ENCODE data around the gene BRINP2.

BRINP2 gene

DNA sequence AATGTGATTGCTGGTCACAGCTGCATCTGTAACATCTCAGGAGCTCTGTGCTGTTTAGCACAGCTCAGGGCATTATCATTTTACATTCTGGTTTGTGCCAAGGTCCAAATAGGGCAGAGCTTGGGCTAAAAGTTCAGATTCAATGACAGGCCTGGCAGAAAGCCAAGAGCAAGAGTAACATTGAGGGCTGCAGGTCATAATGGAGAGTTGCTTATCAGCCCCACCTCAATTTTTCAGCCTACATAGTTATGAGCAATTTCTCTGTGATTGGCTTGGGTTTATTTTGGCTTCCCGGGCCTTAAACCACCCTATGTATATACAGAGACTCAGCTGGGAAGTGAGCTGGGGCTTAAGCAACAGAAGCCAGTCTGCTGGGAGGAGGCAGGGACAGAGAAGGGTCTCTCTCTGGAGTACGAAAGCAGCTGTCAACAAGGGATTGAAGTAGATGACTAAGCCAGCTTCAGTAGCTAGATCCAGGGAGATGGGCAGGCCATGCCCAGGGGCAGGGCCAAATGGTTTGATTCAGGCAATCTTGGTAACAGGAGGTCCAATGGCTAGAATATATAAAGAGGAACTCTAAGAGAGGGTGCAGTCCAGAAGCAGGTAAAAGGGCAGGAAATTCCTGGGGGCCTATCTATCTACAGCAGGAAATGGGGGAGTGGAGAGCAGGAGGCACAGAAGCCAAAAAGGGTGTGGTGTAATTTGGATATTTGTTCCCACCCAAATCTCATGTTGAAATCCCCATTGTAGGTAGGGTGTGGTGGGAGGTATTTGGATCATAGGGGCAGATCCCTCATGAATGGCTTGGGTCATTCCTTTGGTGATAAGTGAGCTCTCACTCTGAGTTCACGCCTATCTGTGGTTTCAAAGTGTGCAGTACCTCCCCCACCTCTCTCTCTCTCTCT, 49.0 kb downstream of the BRINP2 start:
- in situ Hi-C loops (cut with MboI; ENCODE audit: low sequenced_read_pairs): no loop called here
- H3K4me3 ChIP-seq: no peak overlapping the region

DNA sequence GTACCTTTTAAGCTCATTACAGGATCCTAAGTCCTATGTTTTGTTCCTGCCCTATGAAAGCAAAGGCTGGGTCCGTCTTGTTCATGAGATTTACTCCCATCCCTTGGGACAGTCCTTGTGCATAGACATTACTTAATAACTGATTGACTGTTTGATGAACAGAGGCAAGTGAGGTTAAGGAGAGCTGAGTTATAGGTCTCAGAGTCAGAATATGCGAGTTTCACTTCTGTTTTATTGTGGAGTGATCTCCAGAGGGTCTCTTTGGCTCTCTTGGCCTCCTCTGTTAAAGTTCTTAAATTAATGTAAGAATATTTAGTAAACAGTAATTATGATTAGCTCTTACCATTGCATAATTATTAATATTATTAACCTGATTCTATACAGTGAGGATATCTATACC, 52.6 kb downstream of the BRINP2 start:
- H3K9me3 ChIP-seq: no peaks in the 10 kb centered on the region
- in situ Hi-C loops (cut with MboI; ENCODE audit: low sequenced_read_pairs): no loop called here
- no peak overlapping the region for H3K4me3 ChIP-seq
- no peaks in the 10 kb centered on the region for H3K4me1 ChIP-seq
- H3K27me3 ChIP-seq (ENCODE audit: low read depth): no peaks in the 10 kb centered on the region
- no peak for DNase-seq (ENCODE audit: low spot score in 2 of 2)
- no peaks in the 10 kb centered on the region for H3K36me3 ChIP-seq (replicated peaks)

More for the DNA sequence above, 49.0 kb downstream of the BRINP2 start:
- no peaks in the 10 kb centered on the region for H3K27me3 ChIP-seq (ENCODE audit: low read depth)
- no peaks in the 10 kb centered on the region for H3K4me1 ChIP-seq
- no peaks in the 10 kb centered on the region for H3K36me3 ChIP-seq (replicated peaks)
- DNase-seq (ENCODE audit: low spot score in 2 of 2): no peak
- H3K9me3 ChIP-seq: no peaks in the 10 kb centered on the region

DNA sequence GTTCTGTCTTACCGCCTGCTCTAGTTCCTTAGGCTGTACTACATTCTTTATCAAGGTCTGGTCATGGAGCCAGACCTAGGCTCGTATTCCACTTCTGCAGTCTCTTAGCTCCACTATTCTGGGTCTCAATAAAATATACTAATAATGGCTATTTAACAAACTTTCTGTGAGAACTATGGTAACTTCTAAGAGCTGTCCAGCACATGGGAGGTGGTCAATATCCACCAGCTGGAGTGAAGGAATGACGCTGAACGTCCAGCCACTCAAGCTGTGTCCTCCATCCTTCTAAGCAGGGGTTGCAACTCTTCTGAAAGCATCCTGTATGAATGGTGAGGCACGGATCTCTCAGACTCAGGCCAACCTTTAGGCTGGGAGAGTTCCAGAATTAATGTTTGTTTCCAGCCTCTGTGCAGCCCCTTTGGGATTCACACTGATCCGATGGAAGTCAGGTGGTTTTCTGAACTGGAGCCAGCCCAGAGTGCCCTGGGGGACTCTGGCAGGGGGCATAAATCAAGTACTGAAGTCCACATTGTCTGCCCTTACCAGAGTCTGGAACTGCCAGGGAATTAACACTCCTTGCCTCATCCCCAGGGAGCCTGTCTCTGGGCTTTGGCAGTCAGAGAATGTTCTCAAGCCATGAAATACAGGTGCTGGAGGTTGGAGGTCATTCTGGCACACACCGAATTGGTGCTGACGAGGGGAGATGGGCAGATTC, 57.4 kb downstream of the BRINP2 start:
- H3K27me3 ChIP-seq (ENCODE audit: low read depth): no peaks in the 10 kb centered on the region
- H3K4me1 ChIP-seq: no peaks in the 10 kb centered on the region
- DNase-seq (ENCODE audit: low spot score in 2 of 2): no peak
- no peak overlapping the region for H3K4me3 ChIP-seq
- in situ Hi-C loops (cut with MboI; ENCODE audit: low sequenced_read_pairs): no loop called here
- H3K9me3 ChIP-seq: no peaks in the 10 kb centered on the region
- no peaks in the 10 kb centered on the region for H3K36me3 ChIP-seq (replicated peaks)

DNA sequence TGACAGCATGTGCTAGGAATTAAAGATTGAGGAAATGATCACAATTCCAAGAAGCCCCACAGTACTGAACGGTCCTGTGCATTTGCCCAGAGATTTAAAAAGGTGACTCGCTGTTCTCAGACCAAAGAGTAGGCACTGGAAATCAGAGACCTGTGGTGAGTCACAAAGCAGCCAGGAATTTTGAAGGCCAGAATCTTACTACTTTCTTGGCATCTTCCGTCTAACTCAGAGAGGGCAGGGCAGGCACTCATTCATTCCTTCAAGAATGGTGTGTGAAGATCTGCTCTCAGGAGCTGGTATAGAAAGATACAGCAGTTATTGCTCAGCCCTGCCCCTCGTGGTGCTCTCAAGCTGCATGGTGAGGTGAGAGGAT, 57.9 kb downstream of the BRINP2 start:
- H3K27me3 ChIP-seq (ENCODE audit: low read depth): no peaks in the 10 kb centered on the region
- H3K4me1 ChIP-seq: no peaks in the 10 kb centered on the region
- H3K36me3 ChIP-seq (replicated peaks): no peaks in the 10 kb centered on the region
- no peak for DNase-seq (ENCODE audit: low spot score in 2 of 2)
- no peaks in the 10 kb centered on the region for H3K9me3 ChIP-seq
- in situ Hi-C loops (cut with MboI; ENCODE audit: low sequenced_read_pairs): no loop called here
- H3K4me3 ChIP-seq: no peak overlapping the region

DNA sequence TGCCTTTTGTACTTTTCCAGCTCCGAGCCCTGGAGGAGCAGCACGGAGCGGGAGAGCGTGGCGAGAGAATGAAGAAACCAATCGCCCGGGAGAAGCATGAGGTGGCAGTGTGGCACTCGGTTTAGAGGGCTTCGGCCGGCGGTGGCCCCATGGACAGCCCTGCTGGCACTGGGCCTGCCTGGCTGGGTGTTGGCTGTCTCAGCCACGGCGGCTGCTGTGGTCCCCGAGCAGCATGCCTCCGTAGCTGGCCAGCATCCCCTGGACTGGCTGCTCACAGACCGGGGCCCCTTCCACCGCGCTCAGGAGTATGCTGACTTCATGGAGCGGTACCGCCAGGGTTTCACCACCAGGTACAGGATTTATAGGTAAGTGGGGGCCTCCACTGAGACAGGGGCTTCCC, 59.0 kb downstream of the BRINP2 start:
- H3K4me1 ChIP-seq: no peaks in the 10 kb centered on the region
- H3K9me3 ChIP-seq: no peaks in the 10 kb centered on the region
- H3K36me3 ChIP-seq (replicated peaks): no peaks in the 10 kb centered on the region
- no peak for DNase-seq (ENCODE audit: low spot score in 2 of 2)
- no peak overlapping the region for H3K4me3 ChIP-seq
- in situ Hi-C loops (cut with MboI; ENCODE audit: low sequenced_read_pairs): no loop called here
- no peaks in the 10 kb centered on the region for H3K27me3 ChIP-seq (ENCODE audit: low read depth)

DNA sequence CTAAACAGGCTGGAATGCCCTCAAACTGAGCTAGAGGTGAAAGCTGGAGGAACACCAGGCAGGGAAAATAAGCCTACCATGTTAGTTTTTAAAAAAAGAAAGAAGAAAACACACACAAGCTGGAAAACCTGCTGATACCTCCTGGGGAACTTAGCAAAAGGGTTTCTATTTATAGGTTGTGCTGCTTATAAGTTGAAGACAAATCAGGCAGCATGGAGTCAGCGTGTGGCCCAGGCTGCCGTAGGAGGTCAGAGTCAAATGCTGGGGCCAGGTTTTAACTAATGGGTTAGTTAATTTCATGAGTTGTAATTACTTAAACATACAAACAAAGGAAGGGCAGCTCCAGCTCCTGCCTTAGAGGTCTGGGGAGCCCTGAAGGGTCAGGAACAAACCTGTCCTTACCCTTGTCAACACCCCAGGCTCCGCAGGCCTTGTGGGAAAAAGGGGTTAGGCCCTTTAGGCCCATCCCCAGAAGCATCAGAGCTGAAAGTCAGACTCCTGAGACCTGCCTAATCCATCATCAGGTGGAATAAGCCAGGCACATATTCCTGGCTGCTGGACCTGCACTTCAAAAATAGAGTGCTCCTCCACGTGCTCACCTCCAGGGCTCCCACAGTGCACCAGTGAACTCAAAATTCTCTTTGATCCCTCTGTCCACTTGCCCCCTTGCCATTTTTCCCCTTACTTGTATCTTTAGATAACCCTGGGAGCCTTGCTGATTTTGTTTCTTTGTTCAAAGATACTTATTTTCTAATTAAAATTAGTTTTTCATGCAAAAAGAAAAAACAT, 59.7 kb downstream of the BRINP2 start:
- Histone ChIP-seq H3K27me3 (ENCODE audit: low read depth) (no peaks in the 10 kb centered on the region), H3K4me1 (no peaks in the 10 kb centered on the region), H3K36me3 (replicated peaks) (no peaks in the 10 kb centered on the region), H3K9me3 (no peaks in the 10 kb centered on the region), H3K4me3 (no peak overlapping the region)
- in situ Hi-C loops (cut with MboI; ENCODE audit: low sequenced_read_pairs): no loop called here
- no peak for DNase-seq (ENCODE audit: low spot score in 2 of 2)

DNA sequence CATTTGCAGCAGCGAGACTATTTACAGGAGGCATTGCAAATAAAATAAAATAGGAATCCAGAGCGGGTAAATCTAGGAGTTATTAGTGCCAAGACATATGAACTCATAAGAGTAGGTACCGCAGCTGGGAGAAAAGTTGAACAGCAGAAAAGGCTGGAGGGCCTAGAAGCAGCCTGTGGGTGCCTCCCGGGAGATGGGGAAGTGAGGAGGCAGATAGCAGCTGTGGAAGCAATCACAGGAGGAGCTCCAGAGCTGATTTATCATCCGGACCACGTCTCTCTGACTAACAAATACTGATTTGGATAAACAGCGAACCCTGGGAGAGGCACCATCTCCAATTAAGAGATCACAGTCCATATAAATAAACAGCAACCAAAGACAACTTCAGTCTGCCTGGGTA, 64.6 kb downstream of the BRINP2 start:
- Histone ChIP-seq H3K27me3 (ENCODE audit: low read depth) (no peaks in the 10 kb centered on the region), H3K36me3 (replicated peaks) (no peaks in the 10 kb centered on the region), H3K4me3 (no peak overlapping the region), H3K4me1 (no peaks in the 10 kb centered on the region), H3K9me3 (no peaks in the 10 kb centered on the region)
- no peak for DNase-seq (ENCODE audit: low spot score in 2 of 2)
- in situ Hi-C loops (cut with MboI; ENCODE audit: low sequenced_read_pairs): no loop called here

DNA sequence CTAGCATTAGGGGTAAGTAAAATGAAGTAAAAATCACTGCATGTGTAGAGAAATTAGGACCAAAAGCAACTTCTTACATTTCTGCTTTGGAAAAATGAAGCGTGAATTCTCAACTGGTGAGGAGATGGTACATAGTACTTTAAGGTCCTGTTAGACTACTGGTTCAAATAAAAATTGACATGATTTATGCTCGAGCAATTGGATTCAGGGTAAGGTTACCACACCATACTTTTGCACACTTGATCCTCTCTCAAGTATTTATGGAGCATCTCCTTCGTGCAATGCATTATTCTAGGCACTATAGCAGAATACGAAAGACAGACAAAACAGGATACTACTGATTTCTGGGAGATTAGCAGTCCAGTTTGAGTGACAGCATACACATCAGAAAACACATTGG, 66.2 kb downstream of the BRINP2 start:
- no peaks in the 10 kb centered on the region for H3K36me3 ChIP-seq (replicated peaks)
- no peaks in the 10 kb centered on the region for H3K27me3 ChIP-seq (ENCODE audit: low read depth)
- in situ Hi-C loops (cut with MboI; ENCODE audit: low sequenced_read_pairs): no loop called here
- H3K4me1 ChIP-seq: no peaks in the 10 kb centered on the region
- DNase-seq (ENCODE audit: low spot score in 2 of 2): no peak
- H3K9me3 ChIP-seq: no peaks in the 10 kb centered on the region
- no peak overlapping the region for H3K4me3 ChIP-seq

DNA sequence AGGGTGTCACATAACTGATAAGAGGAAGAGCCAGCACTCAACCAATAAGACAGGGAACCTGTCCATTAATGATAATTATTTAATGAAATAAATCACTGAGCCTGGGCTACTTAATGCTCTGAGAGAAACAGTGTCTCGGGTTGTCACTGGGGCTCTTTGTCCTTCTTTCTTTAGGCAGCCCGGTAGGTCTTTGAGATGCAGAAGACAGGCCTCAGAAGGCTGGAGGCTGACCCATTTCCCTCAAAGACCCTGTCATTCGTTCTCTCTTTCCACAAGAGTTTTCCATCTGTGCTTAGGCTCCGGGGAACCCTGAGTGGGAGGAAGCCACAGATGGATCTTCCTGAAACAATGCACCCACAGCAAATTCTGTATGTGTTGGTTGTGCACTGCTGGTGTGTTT, 68.2 kb downstream of the BRINP2 start:
- in situ Hi-C loops (cut with MboI; ENCODE audit: low sequenced_read_pairs): no loop called here
- H3K27me3 ChIP-seq (ENCODE audit: low read depth): no peaks in the 10 kb centered on the region
- DNase-seq (ENCODE audit: low spot score in 2 of 2): no peak

DNA sequence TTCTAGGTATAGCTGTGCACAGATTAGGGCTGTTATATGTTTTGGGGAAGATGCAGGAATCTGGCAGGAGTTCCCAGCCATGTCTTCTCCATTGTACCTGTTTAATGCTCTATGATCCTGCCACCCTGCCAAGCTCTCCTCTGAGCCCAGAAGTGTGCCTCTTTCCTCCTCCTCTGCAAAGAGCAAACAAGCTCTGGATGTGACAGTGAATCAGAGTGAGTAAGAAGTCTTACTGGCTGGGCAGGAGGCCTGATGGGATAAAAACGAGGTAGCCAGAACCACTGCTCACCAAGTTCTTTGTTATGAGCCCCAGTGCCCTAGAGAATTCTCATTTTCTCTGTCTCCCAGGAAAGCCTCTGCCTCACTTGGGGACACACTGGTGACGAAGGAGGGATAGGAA, 69.0 kb downstream of the BRINP2 start:
- H3K4me3 ChIP-seq: no peak overlapping the region
- H3K36me3 ChIP-seq (replicated peaks): no peaks in the 10 kb centered on the region
- H3K9me3 ChIP-seq: no peaks in the 10 kb centered on the region
- in situ Hi-C loops (cut with MboI; ENCODE audit: low sequenced_read_pairs): no loop called here
- no peaks in the 10 kb centered on the region for H3K27me3 ChIP-seq (ENCODE audit: low read depth)
- no peak for DNase-seq (ENCODE audit: low spot score in 2 of 2)
- H3K4me1 ChIP-seq: no peaks in the 10 kb centered on the region

More for the DNA sequence above, 68.2 kb downstream of the BRINP2 start:
- H3K9me3 ChIP-seq: no peaks in the 10 kb centered on the region
- H3K36me3 ChIP-seq (replicated peaks): no peaks in the 10 kb centered on the region
- no peak overlapping the region for H3K4me3 ChIP-seq
- H3K4me1 ChIP-seq: no peaks in the 10 kb centered on the region

DNA sequence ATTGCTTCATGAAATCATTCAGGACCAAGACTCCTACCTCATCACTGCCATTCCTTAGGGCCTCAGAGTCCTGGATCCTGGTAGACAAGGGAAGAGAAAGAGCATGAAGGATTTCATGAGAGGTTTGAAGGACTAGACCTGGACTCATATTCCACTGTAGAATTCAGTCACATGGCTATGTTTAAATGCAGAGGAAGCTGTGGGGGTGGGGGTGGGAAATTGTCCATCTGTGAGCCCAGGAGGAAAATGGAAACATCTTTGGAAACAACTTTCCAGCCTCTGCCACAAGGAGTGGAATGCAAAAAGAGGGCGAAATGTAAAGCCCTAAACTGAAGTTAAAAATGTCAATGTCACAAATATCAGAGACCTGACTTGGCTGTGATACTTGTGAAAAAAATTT, 73.0 kb downstream of the BRINP2 start:
- no peak for DNase-seq (ENCODE audit: low spot score in 2 of 2)
- H3K4me1 ChIP-seq: no peaks in the 10 kb centered on the region
- H3K27me3 ChIP-seq (ENCODE audit: low read depth): no peaks in the 10 kb centered on the region
- in situ Hi-C loops (cut with MboI; ENCODE audit: low sequenced_read_pairs): no loop called here
- H3K9me3 ChIP-seq: no peaks in the 10 kb centered on the region
- H3K36me3 ChIP-seq (replicated peaks): no peaks in the 10 kb centered on the region
- no peak overlapping the region for H3K4me3 ChIP-seq

DNA sequence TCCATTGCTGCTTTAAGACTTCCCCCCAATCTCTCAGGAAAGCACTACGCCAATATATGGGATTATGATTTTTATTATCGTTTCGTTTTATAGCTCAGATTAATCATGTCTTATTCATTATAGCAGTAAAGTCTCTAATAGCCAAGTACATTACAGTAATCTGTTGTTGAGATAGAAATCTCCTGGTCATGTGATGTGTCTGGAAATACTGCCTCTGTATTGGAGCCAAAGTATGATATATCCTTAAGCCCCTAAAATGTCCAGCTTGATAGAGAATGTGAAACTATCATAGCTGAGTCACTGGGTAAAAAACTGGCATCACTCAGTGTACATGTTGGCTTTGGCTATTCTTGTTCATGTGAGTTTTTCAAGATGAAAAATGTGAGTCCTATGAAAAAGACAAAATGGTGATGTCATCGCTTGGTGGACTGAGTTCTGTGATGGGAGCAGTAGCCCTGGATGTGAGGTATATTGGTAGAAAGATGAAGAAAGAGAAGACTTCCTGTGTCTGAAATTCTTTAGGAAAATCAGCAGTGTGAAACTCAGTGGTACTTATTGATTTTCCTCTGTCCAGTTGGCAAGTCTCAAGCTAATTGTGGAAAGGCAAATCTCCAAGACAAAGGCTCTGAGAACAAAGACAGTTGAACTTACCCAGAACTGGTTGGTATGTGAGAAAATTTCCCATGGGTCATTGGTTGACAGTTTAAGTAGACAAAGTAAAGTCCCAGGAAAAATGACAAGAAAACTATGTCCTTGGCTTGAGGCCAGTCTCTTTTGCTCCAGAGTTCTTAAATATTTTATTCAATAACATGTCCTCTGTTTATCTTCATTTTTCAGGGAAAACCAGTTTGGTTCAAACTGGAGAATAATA, 76.2 kb downstream of the BRINP2 start:
- Histone ChIP-seq H3K36me3 (replicated peaks) (no peaks in the 10 kb centered on the region), H3K9me3 (no peaks in the 10 kb centered on the region), H3K4me3 (no peak overlapping the region), H3K27me3 (ENCODE audit: low read depth) (no peaks in the 10 kb centered on the region), H3K4me1 (no peaks in the 10 kb centered on the region)
- no peak for DNase-seq (ENCODE audit: low spot score in 2 of 2)
- in situ Hi-C loops (cut with MboI; ENCODE audit: low sequenced_read_pairs): no loop called here

DNA sequence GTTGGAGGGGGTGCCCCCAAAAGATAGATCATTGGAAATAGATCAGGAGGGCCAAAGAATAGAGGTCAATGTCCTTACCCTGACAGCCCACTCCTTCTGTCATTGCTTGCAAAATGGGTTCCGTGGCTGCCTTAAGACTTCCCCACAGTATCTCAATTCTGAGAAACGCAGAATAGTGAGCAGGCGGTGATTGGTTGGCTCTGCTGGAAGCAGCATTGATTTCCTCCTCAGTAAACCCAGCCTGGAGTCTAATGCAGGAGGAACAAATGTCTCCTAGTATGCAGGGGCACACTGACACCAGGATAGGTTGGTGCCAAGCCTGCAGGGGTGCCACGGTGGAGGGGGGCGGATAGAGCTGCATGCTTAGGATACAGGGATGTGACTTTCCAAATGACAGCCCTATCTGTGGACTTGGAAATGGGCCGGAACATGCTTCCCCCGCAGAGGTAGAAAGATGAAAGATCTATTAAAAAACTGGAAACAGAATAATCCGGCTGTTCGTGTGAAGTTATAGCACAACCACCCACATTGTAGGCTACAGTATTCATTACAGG, 76.9 kb downstream of the BRINP2 start:
- in situ Hi-C loops (cut with MboI; ENCODE audit: low sequenced_read_pairs): no loop called here
- no peak overlapping the region for H3K4me3 ChIP-seq
- H3K4me1 ChIP-seq: no peaks in the 10 kb centered on the region

More for the DNA sequence above, 76.9 kb downstream of the BRINP2 start:
- no peaks in the 10 kb centered on the region for H3K36me3 ChIP-seq (replicated peaks)
- DNase-seq (ENCODE audit: low spot score in 2 of 2): no peak
- H3K9me3 ChIP-seq: no peaks in the 10 kb centered on the region
- no peaks in the 10 kb centered on the region for H3K27me3 ChIP-seq (ENCODE audit: low read depth)

Data from HAP-1 (cell line).